Measurements from ENCODE around the gene CDO1.
"Not testable (repeated sequence)": the region's sequence is repeated elsewhere in the genome, so short reads cannot be mapped to it uniquely, and the experiment has no call there.

Gene CDO1

DNA sequence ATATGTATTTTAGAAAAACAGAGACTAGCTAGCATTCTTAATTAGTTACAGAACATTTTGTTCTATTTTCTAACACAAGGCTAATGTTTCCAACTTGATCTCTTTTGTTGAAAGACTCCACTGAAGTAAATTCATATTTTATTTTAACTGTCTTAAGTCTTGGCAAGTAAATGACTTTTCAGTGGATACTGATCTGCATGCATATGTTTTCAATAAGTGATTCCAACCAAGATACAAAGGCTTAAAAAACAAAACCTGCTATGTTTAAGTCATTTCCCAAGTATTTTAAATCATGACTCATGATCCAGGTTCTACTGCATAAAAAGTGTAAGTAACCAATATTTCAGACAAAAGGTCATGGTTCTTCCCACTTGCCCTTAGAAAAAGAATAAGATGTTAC, 5.7 kb downstream of the CDO1 start:
- DNase-seq (ENCODE audit: extremely low read depth, low read depth): peak; percentile 56
- TF ChIP-seq, protein P1, sequence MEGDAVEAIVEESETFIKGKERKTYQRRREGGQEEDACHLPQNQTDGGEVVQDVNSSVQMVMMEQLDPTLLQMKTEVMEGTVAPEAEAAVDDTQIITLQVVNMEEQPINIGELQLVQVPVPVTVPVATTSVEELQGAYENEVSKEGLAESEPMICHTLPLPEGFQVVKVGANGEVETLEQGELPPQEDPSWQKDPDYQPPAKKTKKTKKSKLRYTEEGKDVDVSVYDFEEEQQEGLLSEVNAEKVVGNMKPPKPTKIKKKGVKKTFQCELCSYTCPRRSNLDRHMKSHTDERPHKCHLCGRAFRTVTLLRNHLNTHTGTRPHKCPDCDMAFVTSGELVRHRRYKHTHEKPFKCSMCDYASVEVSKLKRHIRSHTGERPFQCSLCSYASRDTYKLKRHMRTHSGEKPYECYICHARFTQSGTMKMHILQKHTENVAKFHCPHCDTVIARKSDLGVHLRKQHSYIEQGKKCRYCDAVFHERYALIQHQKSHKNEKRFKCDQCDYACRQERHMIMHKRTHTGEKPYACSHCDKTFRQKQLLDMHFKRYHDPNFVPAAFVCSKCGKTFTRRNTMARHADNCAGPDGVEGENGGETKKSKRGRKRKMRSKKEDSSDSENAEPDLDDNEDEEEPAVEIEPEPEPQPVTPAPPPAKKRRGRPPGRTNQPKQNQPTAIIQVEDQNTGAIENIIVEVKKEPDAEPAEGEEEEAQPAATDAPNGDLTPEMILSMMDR (IDR thresholded peaks at IDR 0.05; ENCODE audit: low read depth, low read length, missing control alignments): no peak
- no peak overlapping the region for H3K4me3 ChIP-seq (replicated peaks; ENCODE audit: low read depth, low read length)

DNA sequence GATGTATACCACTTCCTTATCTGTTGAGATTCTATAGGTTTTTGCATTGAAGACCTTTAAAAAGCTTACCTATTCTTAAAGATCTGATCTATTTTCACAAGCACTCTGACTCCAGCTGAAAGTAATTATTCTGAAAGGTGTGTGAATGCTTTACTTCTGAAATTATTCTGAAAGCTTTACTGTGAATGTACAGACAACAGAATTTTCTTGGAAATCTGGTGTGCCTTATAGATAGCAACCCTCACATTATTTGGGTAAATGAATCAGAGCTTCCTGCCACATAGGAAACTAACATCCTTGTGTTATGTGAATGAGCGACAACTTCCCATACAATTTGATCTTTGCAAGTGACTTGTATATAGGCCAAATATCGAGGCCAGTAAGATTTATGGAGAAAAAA, 6.5 kb downstream of the CDO1 start:
- DNase-seq (ENCODE audit: extremely low read depth, low read depth): no peak
- TF ChIP-seq, protein P1 (IDR thresholded peaks at IDR 0.05; ENCODE audit: low read depth, low read length, missing control alignments): no peak

DNA sequence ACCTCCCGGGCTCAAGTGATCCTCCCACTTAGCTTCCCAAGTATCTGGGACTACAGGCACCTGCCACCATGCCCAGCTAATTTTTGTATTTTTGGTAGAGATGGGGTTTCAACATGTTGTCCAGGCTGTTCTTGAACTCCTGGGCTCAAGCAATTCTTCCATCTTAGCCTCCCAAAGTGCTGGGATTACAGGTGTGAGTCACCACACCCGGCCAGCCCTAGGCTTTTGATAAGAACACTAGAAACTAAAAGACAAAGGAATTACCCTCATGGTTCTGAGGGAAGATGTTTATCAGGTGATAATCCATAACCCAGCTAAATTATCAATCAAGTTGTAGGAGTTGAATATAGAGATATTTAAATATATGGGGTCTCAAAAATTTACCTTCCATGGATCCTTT, 8.4 kb downstream of the CDO1 start:
- not testable (repeated sequence) for DNase-seq (ENCODE audit: extremely low read depth, low read depth); H3K4me3 ChIP-seq (replicated peaks; ENCODE audit: low read depth, low read length)

More for the DNA sequence above, 6.5 kb downstream of the CDO1 start:
- H3K4me3 ChIP-seq (replicated peaks; ENCODE audit: low read depth, low read length): no peak overlapping the region

DNA sequence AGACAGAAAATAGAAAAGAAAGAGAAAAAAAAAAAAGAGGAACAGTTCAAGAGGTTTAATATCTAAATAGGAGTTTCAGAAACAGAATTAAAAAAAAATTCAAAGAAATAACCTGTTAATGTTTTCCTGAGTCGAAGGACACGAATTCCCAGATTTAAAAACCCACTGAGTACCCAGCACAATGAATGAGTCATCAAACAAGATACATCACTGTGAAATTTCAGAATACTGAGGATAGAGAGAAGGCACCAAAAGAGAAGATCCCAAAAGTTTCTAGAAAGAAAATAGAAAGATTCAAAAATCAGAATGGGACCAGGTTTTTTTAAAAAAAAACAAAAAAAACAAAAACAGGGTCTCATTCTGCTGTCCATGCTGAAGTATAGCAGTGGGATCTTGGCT, 8.8 kb downstream of the CDO1 start:
- TF ChIP-seq, protein P1 (IDR thresholded peaks at IDR 0.05; ENCODE audit: low read depth, low read length, missing control alignments): no peak
- DNase-seq (ENCODE audit: extremely low read depth, low read depth): no peak
- H3K4me3 ChIP-seq (replicated peaks; ENCODE audit: low read depth, low read length): no peak overlapping the region

DNA sequence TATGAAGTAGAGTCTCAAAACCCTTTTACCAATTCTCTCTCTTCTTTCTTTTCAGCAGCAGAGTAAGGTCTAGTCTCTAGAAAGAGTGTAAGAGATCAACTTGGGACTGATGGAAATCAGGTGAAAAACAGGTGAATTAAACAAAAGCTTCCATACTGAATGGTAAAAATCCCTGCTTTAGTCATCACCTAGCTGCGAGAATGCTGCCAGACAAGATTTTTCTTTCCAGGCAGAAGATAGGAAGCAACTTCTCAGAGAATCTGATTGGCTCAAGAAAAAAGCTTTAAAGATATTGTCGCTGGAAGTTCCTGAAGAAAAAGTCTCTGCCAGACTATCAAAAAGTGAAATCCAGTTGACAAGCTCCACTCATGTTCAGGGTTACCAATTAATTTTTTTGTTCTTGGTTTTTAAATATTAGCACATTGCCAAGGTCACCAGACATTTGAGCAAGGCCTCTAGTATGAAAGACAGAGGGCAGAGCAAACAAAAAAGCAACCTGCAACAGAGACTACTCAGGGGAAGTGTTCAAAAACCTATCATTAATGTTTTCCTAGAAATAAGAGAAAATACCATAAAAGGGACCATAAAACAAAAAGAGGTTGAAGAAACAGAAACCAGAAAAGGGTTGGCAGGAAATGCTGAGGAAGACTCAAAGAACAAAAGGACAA, 9.3 kb downstream of the CDO1 start:
- no peak for DNase-seq (ENCODE audit: extremely low read depth, low read depth)
- TF ChIP-seq, protein P1 (IDR thresholded peaks at IDR 0.05; ENCODE audit: low read depth, low read length, missing control alignments): no peak
- no peak overlapping the region for H3K4me3 ChIP-seq (replicated peaks; ENCODE audit: low read depth, low read length)

DNA sequence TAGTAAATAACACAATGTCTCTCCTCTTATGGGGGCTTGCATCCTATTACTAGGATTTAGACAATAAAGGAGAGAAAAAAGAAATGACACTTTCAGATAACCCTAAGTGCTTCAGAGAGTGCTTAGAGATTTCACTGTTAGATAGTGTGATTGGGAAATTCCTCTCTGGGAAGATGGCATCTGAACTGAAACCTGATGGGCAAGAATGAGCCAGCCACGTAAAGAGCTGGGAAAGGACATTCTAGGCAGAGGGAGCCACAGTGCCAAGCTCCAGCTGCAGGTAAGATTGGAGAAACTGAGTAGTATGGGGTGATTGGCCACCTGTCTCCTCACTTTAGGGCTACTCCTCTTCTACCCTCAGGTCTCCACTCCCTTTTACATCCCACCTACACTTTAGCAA, 14.5 kb downstream of the CDO1 start:
- no peak overlapping the region for H3K4me3 ChIP-seq (replicated peaks; ENCODE audit: low read depth, low read length)
- TF ChIP-seq, protein P1 (IDR thresholded peaks at IDR 0.05; ENCODE audit: low read depth, low read length, missing control alignments): no peak
- no peak for DNase-seq (ENCODE audit: extremely low read depth, low read depth)

DNA sequence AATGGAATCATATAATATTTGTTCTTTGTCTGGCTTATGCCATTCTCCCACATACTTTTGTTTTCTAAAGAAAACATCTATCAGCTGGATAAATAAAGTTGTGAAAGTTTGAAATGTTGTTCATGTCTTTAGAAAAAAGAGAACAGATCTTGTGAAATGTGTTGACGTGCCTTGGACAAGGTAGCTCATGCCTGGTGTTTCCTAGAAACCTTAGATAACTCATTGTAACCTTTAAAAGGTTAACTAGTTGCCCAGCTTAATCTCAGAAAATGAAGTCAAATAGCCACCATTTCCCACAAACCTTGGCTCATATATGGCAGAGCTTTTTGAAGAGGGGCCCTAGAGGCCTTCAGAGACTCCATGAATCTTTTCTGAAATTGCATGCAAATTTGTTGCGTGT, 15.3 kb downstream of the CDO1 start:
- no peak for DNase-seq (ENCODE audit: extremely low read depth, low read depth)
- no peak overlapping the region for H3K4me3 ChIP-seq (replicated peaks; ENCODE audit: low read depth, low read length)
- TF ChIP-seq, protein P1 (IDR thresholded peaks at IDR 0.05; ENCODE audit: low read depth, low read length, missing control alignments): no peak
